AG04450 (cell line): ENCODE results near the gene PRDM8. TPM values are rescaled to one million over a fixed set of nuclear protein-coding genes. Genes with fewer than 3 reads are reported as not detected.

Experiments
- CTCF ChIA-PET: fragments of 300-600, 350-600 bp; formaldehyde crosslinking; extraction: SDS; loops from one replicate; lab custom pipeline; 2022; ENCODE audit warnings: antibody characterized with exemption, inconsistent platforms; lab: Charles Lee
- POLR2A ChIA-PET: fragments of 350-600 bp; formaldehyde crosslinking; extraction: SDS; loops from one replicate; lab custom pipeline; 2021; ENCODE audit warnings: antibody characterized with exemption, inconsistent platforms; lab: Yijun Ruan, JAX
- DNase-seq: peaks from one replicate; pipeline ENCODE4 v3.0.0-alpha.2; 2011; ENCODE audit warnings: low read depth, low spot score
- H3K27ac ChIP-seq: one replicate; pipeline ENCODE4 v1.5.1; 2012; ENCODE audit warnings: low read depth, low read length, control low read depth
- H3K27me3 ChIP-seq: one replicate; pipeline ENCODE4 v1.6.0; 2012; ENCODE audit warnings: low read length; ENCODE audit not compliant: control insufficient read depth, insufficient read depth
- H3K4me3 ChIP-seq: 2 replicates; pipeline ENCODE4 v1.5.1; 2011; ENCODE audit warnings: mild to moderate bottlenecking, low read depth, low read length, control low read depth
- H3K9me3 ChIP-seq: 2 replicates; pipeline ENCODE4 v1.5.1; 2012; ENCODE audit warnings: low read length; ENCODE audit not compliant: control insufficient read depth, insufficient read depth
- CTCF ChIP-seq: IDR thresholded peaks from 2 replicates; pipeline ENCODE4 v1.5.1; 2011; ENCODE audit warnings: low read depth, low read length, control low read depth, inconsistent platforms
- polyA plus RNA-seq: library from polyadenylated mRNA; depleted of rRNA; stranded (reverse); fragments of >200 nt; gene quantifications from 2 replicates; pipeline ENCODE4 v1.2.3, GENCODE V29; 2011

Gene PRDM8
- polyA plus RNA-seq, 1 experiment = 12.8 TPM

GRCh38 chr4:80154545-80154933 is 42.8 kb upstream of the PRDM8 start:
- Histone ChIP-seq H3K9me3 (no peaks in the 10 kb centered on the region), H3K27me3 (no peaks in the 10 kb centered on the region), H3K4me3 (no peak overlapping the region), H3K27ac (no peak overlapping the region)
- POLR2A ChIA-PET = no interaction called here
- CTCF ChIA-PET = interaction anchor here (1.0 to 1.9 kb wide), 3 partner anchors 11 to 29 kb away, joined by 3 to 6 read pairs (median 4); no protein-coding TSS in a partner anchor
- DNase-seq = no peak
- no peak for TF ChIP-seq CTCF

GRCh38 chr4:80155316-80155982 is 41.9 kb upstream of the PRDM8 start:
- DNase-seq = no peak
- CTCF ChIA-PET = interaction anchor here (1.5 to 2.4 kb wide), 3 partner anchors 10 to 30 kb away, joined by 4 to 8 read pairs (median 6); no protein-coding TSS in a partner anchor
- no peak for TF ChIP-seq CTCF
- no peaks in the 10 kb centered on the region for H3K27me3 ChIP-seq
- H3K9me3 ChIP-seq = no peaks in the 10 kb centered on the region
- POLR2A ChIA-PET = no interaction called here
- no peak overlapping the region for H3K27ac ChIP-seq
- H3K4me3 ChIP-seq = no peak overlapping the region

GRCh38 chr4:80156410-80156809 is 40.9 kb upstream of the PRDM8 start:
- Histone ChIP-seq H3K9me3 (no peaks in the 10 kb centered on the region), H3K27ac (no peak overlapping the region), H3K27me3 (no peaks in the 10 kb centered on the region), H3K4me3 (no peak overlapping the region)
- no peak for TF ChIP-seq CTCF
- no peak for DNase-seq
- ChIA-PET CTCF (interaction anchor here (1.0 to 2.4 kb wide), 2 partner anchors 31 to 64 kb away, joined by 3 to 8 read pairs; no protein-coding TSS in a partner anchor), POLR2A (no interaction called here)

- Histone ChIP-seq H3K27ac (no peak overlapping the region), H3K4me3 (no peak overlapping the region), H3K27me3 (no peaks in the 10 kb centered on the region), H3K9me3 (no peaks in the 10 kb centered on the region)
- CTCF ChIA-PET = no interaction called here
- POLR2A ChIA-PET = no interaction called here
- no peak for DNase-seq
- TF ChIP-seq CTCF = no peak
Measured at GRCh38 chr4:80161413-80162058, 35.8 kb upstream of the PRDM8 start.

GRCh38 chr4:80162418-80162817 is 34.9 kb upstream of the PRDM8 start:
- H3K4me3 ChIP-seq = no peak overlapping the region
- H3K27me3 ChIP-seq = no peaks in the 10 kb centered on the region
- H3K9me3 ChIP-seq = no peaks in the 10 kb centered on the region
- POLR2A ChIA-PET = no interaction called here
- TF ChIP-seq CTCF = no peak
- CTCF ChIA-PET = interaction anchor here (0.6 kb wide), 1 partner anchor 12 kb away, joined by 3 read pairs; no protein-coding TSS in a partner anchor
- H3K27ac ChIP-seq = no peak overlapping the region
- no peak for DNase-seq
